Stimulated activated CD8-positive, alpha-beta memory T cell treated with anti-CD3 and anti-CD28 coated beads, Interleukin-4, amount 100 ng/mL, for 1 hour (primary cell): ENCODE results near the gene MINDY1.

ENCODE experiments used
- DNase-seq, 2 donors: peaks; one replicate each; pipeline ENCODE4 v3.0.0-alpha.2; 2020; ENCODE audit warnings: low read depth in 2 of 2, low spot score in 1 of 2

The MINDY1 gene

GRCh38 chr1:150966011-150966410 is 40.7 kb downstream of the MINDY1 start:
- no peak for DNase-seq

- DNase-seq = no peak
These were observed 41.1 kb downstream of the MINDY1 start for GRCh38 chr1:150965605-150966004.

- no peak for DNase-seq
These were observed 42.6 kb downstream of the MINDY1 start for GRCh38 chr1:150964164-150964489.

GRCh38 chr1:150963321-150964163 is 43.2 kb downstream of the MINDY1 start:
- DNase-seq = no peak

- DNase-seq = no peak
These were observed 44.9 kb downstream of the MINDY1 start for GRCh38 chr1:150961756-150962155.

- no peak for DNase-seq
These were observed 46.1 kb downstream of the MINDY1 start for GRCh38 chr1:150960646-150961045.

- no peak for DNase-seq
These were observed 49.0 kb downstream of the MINDY1 start for GRCh38 chr1:150957666-150958065.

GRCh38 chr1:150955280-150955679 is 51.4 kb downstream of the MINDY1 start:
- DNase-seq = no peak

- no peak for DNase-seq
These were observed 52.0 kb downstream of the MINDY1 start for GRCh38 chr1:150954708-150955107.
